ENCODE measurements around the gene GORAB. TPM values are rescaled to one million over a fixed set of nuclear protein-coding genes. Genes with fewer than 3 reads are reported as not detected.

The GORAB gene
- total RNA-seq, 1 donor = 25.0 TPM

- H3K4me3 ChIP-seq (ENCODE audit: low read depth, low read length) = no peak overlapping the region
- peak; percentile 11 for DNase-seq (ENCODE audit: low read depth)
- TF ChIP-seq CTCF (IDR thresholded peaks at IDR 0.05; ENCODE audit: insufficient read depth, low read length) = no peak
These were observed 5.1 kb downstream of the GORAB start for GRCh38 chr1:170536924-170537551.

- H3K4me3 ChIP-seq (ENCODE audit: low read depth, low read length) = no peak overlapping the region
- peak; percentile 66 for DNase-seq (ENCODE audit: low read depth)
- TF ChIP-seq CTCF (IDR thresholded peaks at IDR 0.05; ENCODE audit: insufficient read depth, low read length) = no peak
These were observed 6.0 kb downstream of the GORAB start for GRCh38 chr1:170537798-170538503.

GRCh38 chr1:170538687-170539086 lies 6.7 kb downstream of the GORAB start:
- no peak for DNase-seq (ENCODE audit: low read depth)
- H3K4me3 ChIP-seq (ENCODE audit: low read depth, low read length) = no peak overlapping the region
- no peak for TF ChIP-seq CTCF (IDR thresholded peaks at IDR 0.05; ENCODE audit: insufficient read depth, low read length)

GRCh38 chr1:170539154-170539553 lies 7.2 kb downstream of the GORAB start:
- no peak for DNase-seq (ENCODE audit: low read depth)
- no peak overlapping the region for H3K4me3 ChIP-seq (ENCODE audit: low read depth, low read length)
- TF ChIP-seq CTCF (IDR thresholded peaks at IDR 0.05; ENCODE audit: insufficient read depth, low read length) = no peak

- no peak for TF ChIP-seq CTCF (IDR thresholded peaks at IDR 0.05; ENCODE audit: insufficient read depth, low read length)
- DNase-seq (ENCODE audit: low read depth) = no peak
- H3K4me3 ChIP-seq (ENCODE audit: low read depth, low read length) = no peak overlapping the region
These were observed 12.7 kb downstream of the GORAB start for GRCh38 chr1:170544624-170545023.

GRCh38 chr1:170545476-170545875 lies 13.5 kb downstream of the GORAB start:
- H3K4me3 ChIP-seq (ENCODE audit: low read depth, low read length) = no peak overlapping the region
- DNase-seq (ENCODE audit: low read depth) = peak; percentile 77
- no peak for TF ChIP-seq CTCF (IDR thresholded peaks at IDR 0.05; ENCODE audit: insufficient read depth, low read length)
